ENCODE measurements around the gene ELN.
"Not testable (repeated sequence)": the region's sequence is repeated elsewhere in the genome, so short reads cannot be mapped to it uniquely, and the experiment has no call there.

ELN gene

GRCh38 chr7:74033372-74034311, 5.7 kb downstream of the ELN start:
- no peak for TF ChIP-seq POLR2A (IDR thresholded peaks at IDR 0.05; ENCODE audit: low read depth, low read length)
- FAIRE-seq (no peak), DNase-seq (ENCODE audit: insufficient read length, low spot score) (no peak)

GRCh38 chr7:74037609-74038008, 9.6 kb downstream of the ELN start:
- FAIRE-seq, result no peak
- TF ChIP-seq POLR2A (IDR thresholded peaks at IDR 0.05; ENCODE audit: low read depth, low read length), result no peak
- DNase-seq (ENCODE audit: insufficient read length, low spot score), result no peak

GRCh38 chr7:74038194-74038961, 10.4 kb downstream of the ELN start:
- no peak for DNase-seq (ENCODE audit: insufficient read length, low spot score)
- no peak for FAIRE-seq
- TF ChIP-seq POLR2A (IDR thresholded peaks at IDR 0.05; ENCODE audit: low read depth, low read length), result no peak

- DNase-seq (ENCODE audit: insufficient read length, low spot score) (no peak), FAIRE-seq (no peak)
- no peak for TF ChIP-seq POLR2A (IDR thresholded peaks at IDR 0.05; ENCODE audit: low read depth, low read length)
Measured at GRCh38 chr7:74039337-74039736, 11.4 kb downstream of the ELN start.

- no peak for TF ChIP-seq POLR2A (IDR thresholded peaks at IDR 0.05; ENCODE audit: low read depth, low read length)
- no peak for DNase-seq (ENCODE audit: insufficient read length, low spot score)
- no peak for FAIRE-seq
Measured at GRCh38 chr7:74040101-74040790, 12.3 kb downstream of the ELN start.

GRCh38 chr7:74040791-74041520, 13.0 kb downstream of the ELN start:
- TF ChIP-seq POLR2A (IDR thresholded peaks at IDR 0.05; ENCODE audit: low read depth, low read length), result no peak
- FAIRE-seq (no peak), DNase-seq (ENCODE audit: insufficient read length, low spot score) (no peak)

- FAIRE-seq (no peak), DNase-seq (ENCODE audit: insufficient read length, low spot score) (no peak)
- no peak for TF ChIP-seq POLR2A (IDR thresholded peaks at IDR 0.05; ENCODE audit: low read depth, low read length)
Measured at GRCh38 chr7:74042746-74043522, 15.0 kb downstream of the ELN start.

GRCh38 chr7:74043523-74043951, 15.6 kb downstream of the ELN start:
- FAIRE-seq, result no peak
- TF ChIP-seq POLR2A (IDR thresholded peaks at IDR 0.05; ENCODE audit: low read depth, low read length), result no peak
- DNase-seq (ENCODE audit: insufficient read length, low spot score), result no peak

- TF ChIP-seq POLR2A (IDR thresholded peaks at IDR 0.05; ENCODE audit: low read depth, low read length), result no peak
- FAIRE-seq, result no peak
- no peak for DNase-seq (ENCODE audit: insufficient read length, low spot score)
Measured at GRCh38 chr7:74044366-74045350, 16.7 kb downstream of the ELN start.

GRCh38 chr7:74046581-74046980, 18.6 kb downstream of the ELN start:
- DNase-seq (ENCODE audit: insufficient read length, low spot score); FAIRE-seq: not testable (repeated sequence)

GRCh38 chr7:74047804-74048380, 19.9 kb downstream of the ELN start:
- FAIRE-seq, result no peak
- no peak for TF ChIP-seq POLR2A (IDR thresholded peaks at IDR 0.05; ENCODE audit: low read depth, low read length)

More at GRCh38 chr7:74047804-74048380, 19.9 kb downstream of the ELN start:
- no peak for DNase-seq (ENCODE audit: insufficient read length, low spot score)
